ENCODE data around the gene AK5. TPM values are rescaled to one million over a fixed set of nuclear protein-coding genes. Genes with fewer than 3 reads are reported as not detected.

Gene AK5
- total and polyA plus RNA-seq, 2 of the 13 experiments (the other 11 are each of a cell fraction or from before 2014, with no cell fraction given) = not detected

DNA sequence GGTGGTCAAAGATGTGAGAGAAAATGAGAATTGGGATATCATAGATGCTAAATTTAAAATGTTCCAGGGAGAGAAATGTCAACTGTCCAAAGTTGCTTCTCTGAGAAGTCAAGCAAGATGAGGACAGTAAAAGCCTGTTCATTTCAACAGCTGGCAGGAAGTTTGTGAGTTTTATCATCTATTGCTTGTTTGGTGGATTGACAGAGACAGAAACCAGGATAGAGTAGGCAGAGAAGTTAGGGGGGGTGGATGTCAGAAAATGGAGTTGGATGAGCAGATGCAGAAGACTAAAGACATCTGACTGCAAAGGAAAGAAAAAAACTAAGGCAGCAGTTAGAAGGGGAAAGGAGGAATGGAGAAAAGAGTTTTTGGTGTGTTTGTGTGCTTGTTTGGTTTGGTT is 78.4 kb downstream of the AK5 start:
- ChIA-PET CTCF (ENCODE audit: low intra/inter-chr PET ratio, low total read pairs) (no interaction called here), POLR2A (no interaction called here)
- Histone ChIP-seq H3K27me3 (ENCODE audit: control insufficient read depth in 1 of 2, insufficient read depth in 2 of 2, low read length in 2 of 2) (no peaks in the 10 kb centered on the region), H3K4me3 (replicated peaks in 1 of 3; ENCODE audit: insufficient read depth in 1 of 3, low read depth in 2 of 3, low read length in 3 of 3) (no peak overlapping the region), H3K4me2 (ENCODE audit: low read depth, low read length) (no peak overlapping the region), H3K9me3 (ENCODE audit: low read length) (no peaks in the 10 kb centered on the region), H3K79me2 (ENCODE audit: insufficient read depth, low read length) (no peaks in the 10 kb centered on the region), H3K27ac (ENCODE audit: extremely low read length, insufficient read depth, low read length) (no peak overlapping the region), H3K36me3 (replicated peaks in 1 of 2; ENCODE audit: control insufficient read depth in 1 of 2, insufficient read depth in 2 of 2, low read length in 2 of 2) (no peaks in the 10 kb centered on the region), H2AFZ (ENCODE audit: low read length) (no peak overlapping the region), H4K20me1 (ENCODE audit: insufficient read depth, low read length) (no peaks in the 10 kb centered on the region), H3K9ac (ENCODE audit: insufficient read depth, low read depth, low read length) (no peak overlapping the region), H3K4me1 (ENCODE audit: insufficient read depth, low read length) (no peaks in the 10 kb centered on the region)
- in situ Hi-C loops (cut with HindIII; ENCODE audit: extremely low pct_ligation_motif_present, low pct_unique_long_range_greater_than_20kb) (no loop called here), intact Hi-C loops (cut with micrococcal nuclease; ENCODE audit: unreplicated experiment) (no loop called here)
- FAIRE-seq (no peak), ATAC-seq (no peak), DNase-seq (ENCODE audit: low spot score) (no peak)
- BruUV-seq (replicated peaks) = no TSS peak
- no peak for TF ChIP-seq ZNF441 (CRISPR knock-in tag; IDR thresholded peaks at IDR 0.05; ENCODE audit: borderline replicate concordance)

DNA sequence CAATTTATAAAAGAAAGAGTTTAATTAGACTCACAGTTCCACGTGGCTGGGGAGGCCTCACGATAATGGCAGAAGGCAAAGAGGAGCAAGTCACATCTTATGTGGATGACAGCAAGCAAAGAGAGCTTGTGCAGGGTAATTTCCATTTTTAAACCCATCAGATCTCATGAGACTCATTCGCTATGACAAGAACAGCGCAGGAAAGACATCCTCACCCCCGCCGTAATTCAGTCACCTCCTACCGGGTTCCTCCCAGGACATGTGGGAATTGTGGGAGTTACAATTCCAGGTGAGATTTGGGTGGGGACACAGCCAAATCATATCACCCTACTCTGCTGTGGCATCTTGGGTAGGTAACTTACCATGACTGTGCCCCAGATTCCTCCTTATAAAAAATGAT is 79.8 kb downstream of the AK5 start:
- no peaks in the 10 kb centered on the region for H3K27me3 ChIP-seq (ENCODE audit: control insufficient read depth in 1 of 2, insufficient read depth in 2 of 2, low read length in 2 of 2)
- no peaks in the 10 kb centered on the region for H3K4me1 ChIP-seq (ENCODE audit: insufficient read depth, low read length)
- no peaks in the 10 kb centered on the region for H3K36me3 ChIP-seq (replicated peaks in 1 of 2; ENCODE audit: control insufficient read depth in 1 of 2, insufficient read depth in 2 of 2, low read length in 2 of 2)
- CTCF ChIA-PET (ENCODE audit: low intra/inter-chr PET ratio, low total read pairs) = no interaction called here
- in situ Hi-C loops (cut with HindIII; ENCODE audit: extremely low pct_ligation_motif_present, low pct_unique_long_range_greater_than_20kb) (no loop called here), intact Hi-C loops (cut with micrococcal nuclease; ENCODE audit: unreplicated experiment) (no loop called here)
- no peaks in the 10 kb centered on the region for H4K20me1 ChIP-seq (ENCODE audit: insufficient read depth, low read length)
- H3K9ac ChIP-seq (ENCODE audit: insufficient read depth, low read depth, low read length) = no peak overlapping the region
- no peak overlapping the region for H2AFZ ChIP-seq (ENCODE audit: low read length)
- FAIRE-seq (no peak), ATAC-seq (no peak), DNase-seq (ENCODE audit: low spot score) (no peak)
- no peaks in the 10 kb centered on the region for H3K79me2 ChIP-seq (ENCODE audit: insufficient read depth, low read length)
- H3K27ac ChIP-seq (ENCODE audit: extremely low read length, insufficient read depth, low read length) = no peak overlapping the region
- H3K4me3 ChIP-seq (replicated peaks in 1 of 3; ENCODE audit: insufficient read depth in 1 of 3, low read depth in 2 of 3, low read length in 3 of 3) = no peak overlapping the region
- WGBS (ENCODE audit: low lambda C conversion rate) = 22% methylated on average over 6 of the region's 7 CpGs
- BruUV-seq (replicated peaks) = no TSS peak
- POLR2A ChIA-PET = no interaction called here
- TF ChIP-seq ZNF768 (CRISPR knock-in tag; IDR thresholded peaks at IDR 0.05) = no peak
- no peak for TF ChIP-seq ZNF446 (CRISPR knock-in tag; IDR thresholded peaks at IDR 0.05)
- TF ChIP-seq SETDB1 (CRISPR knock-in tag; IDR thresholded peaks at IDR 0.05; ENCODE audit: borderline replicate concordance) = no peak
- no peaks in the 10 kb centered on the region for H3K9me3 ChIP-seq (ENCODE audit: low read length)
- no peak overlapping the region for H3K4me2 ChIP-seq (ENCODE audit: low read depth, low read length)
